DND-41 (cell line): ENCODE measurements around the gene ZNHIT1.

Source experiments
- ATAC-seq: fragments of 200-7000 bp; cut with Tn5 transposase; 3 replicates; pipeline ENCODE4 v1.9.1; 2021; ENCODE audit warnings: low read depth; ENCODE audit not compliant: insufficient read depth
- DNase-seq: peaks from one replicate; pipeline ENCODE4 v3.0.0-alpha.2; 2020
- H2AFZ ChIP-seq: 2 replicates; pipeline ENCODE4 v1.6.0; 2012; ENCODE audit warnings: low read depth, low read length
- H3K27ac ChIP-seq: 2 replicates; pipeline ENCODE4 v1.5.1; 2012; ENCODE audit warnings: low read length, inconsistent platforms
- H3K27me3 ChIP-seq: fragments of 200-600 bp; sonication (generic); 2 replicates; pipeline ENCODE4 v1.6.0; 2012; ENCODE audit warnings: low read length, mild to moderate bottlenecking, inconsistent platforms; ENCODE audit not compliant: insufficient read depth, poor library complexity
- H3K36me3 ChIP-seq: 2 replicates; pipeline ENCODE4 v1.5.1; 2012; ENCODE audit warnings: low read length, inconsistent platforms; ENCODE audit not compliant: insufficient read depth
- H3K4me1 ChIP-seq: 2 replicates; pipeline ENCODE4 v1.5.1; 2012; ENCODE audit warnings: mild to moderate bottlenecking, low read length; ENCODE audit not compliant: insufficient read depth
- H3K4me2 ChIP-seq: 2 replicates; pipeline ENCODE4 v1.6.0; 2012; ENCODE audit warnings: mild to moderate bottlenecking, moderate library complexity, low read length, inconsistent platforms; ENCODE audit not compliant: insufficient read depth
- H3K4me3 ChIP-seq, 2 experiments: fragments of 200-600 bp in 1 of 2; shearing (Covaris generic) in 1 of 2; 2 replicates each; pipeline ENCODE4 v1.5.1; 2012 to 2016; ENCODE audit warnings: inconsistent platforms in 2 of 2, low read length in 2 of 2, mild to moderate bottlenecking in 2 of 2, low read depth in 1 of 2, moderate library complexity in 1 of 2
- H3K79me2 ChIP-seq: 2 replicates; pipeline ENCODE4 v1.6.0; 2012; ENCODE audit warnings: low read length, inconsistent platforms; ENCODE audit not compliant: insufficient read depth
- H3K9ac ChIP-seq: 2 replicates; pipeline ENCODE4 v1.6.0; 2012; ENCODE audit warnings: low read depth, mild to moderate bottlenecking, inconsistent platforms, low read length, moderate library complexity
- H3K9me3 ChIP-seq: 2 replicates; pipeline ENCODE4 v1.5.1; 2012; ENCODE audit warnings: low read length, moderate library complexity, mild to moderate bottlenecking, inconsistent platforms; ENCODE audit not compliant: insufficient read depth, severe bottlenecking
- H4K20me1 ChIP-seq: 2 replicates; pipeline ENCODE4 v1.6.0; 2012; ENCODE audit warnings: low read length; ENCODE audit not compliant: insufficient read depth
- EZH2 ChIP-seq: IDR thresholded peaks from 3 replicates; pipeline ENCODE4 v1.6.1; 2012; ENCODE audit warnings: borderline replicate concordance, low read depth, mild to moderate bottlenecking, moderate library complexity, low read length, inconsistent platforms; ENCODE audit not compliant: severe bottlenecking
- TF ChIP-seq, protein P1 (sequence below): IDR thresholded peaks from 2 replicates; pipeline ENCODE4 v1.5.1; 2012; ENCODE audit warnings: borderline replicate concordance, low read length, moderate library complexity, mild to moderate bottlenecking; ENCODE audit not compliant: poor library complexity, severe bottlenecking; ENCODE audit errors: extremely low read depth

ZNHIT1 gene

GRCh38 chr7:101200504-101200861, 17.5 kb upstream of the ZNHIT1 start:
- Histone ChIP-seq H2AFZ (no peak overlapping the region), H3K36me3 (no peaks in the 10 kb centered on the region), H3K9me3 (no peaks in the 10 kb centered on the region), H3K4me3 (no peak overlapping the region), H3K9ac (no peak overlapping the region), H3K27me3 (no peaks in the 10 kb centered on the region), H4K20me1 (no peaks in the 10 kb centered on the region), H3K4me1 (no peaks in the 10 kb centered on the region), H3K4me2 (no peak overlapping the region), H3K27ac (no peak overlapping the region), H3K79me2 (no peaks in the 10 kb centered on the region)
- TF ChIP-seq, protein P1, sequence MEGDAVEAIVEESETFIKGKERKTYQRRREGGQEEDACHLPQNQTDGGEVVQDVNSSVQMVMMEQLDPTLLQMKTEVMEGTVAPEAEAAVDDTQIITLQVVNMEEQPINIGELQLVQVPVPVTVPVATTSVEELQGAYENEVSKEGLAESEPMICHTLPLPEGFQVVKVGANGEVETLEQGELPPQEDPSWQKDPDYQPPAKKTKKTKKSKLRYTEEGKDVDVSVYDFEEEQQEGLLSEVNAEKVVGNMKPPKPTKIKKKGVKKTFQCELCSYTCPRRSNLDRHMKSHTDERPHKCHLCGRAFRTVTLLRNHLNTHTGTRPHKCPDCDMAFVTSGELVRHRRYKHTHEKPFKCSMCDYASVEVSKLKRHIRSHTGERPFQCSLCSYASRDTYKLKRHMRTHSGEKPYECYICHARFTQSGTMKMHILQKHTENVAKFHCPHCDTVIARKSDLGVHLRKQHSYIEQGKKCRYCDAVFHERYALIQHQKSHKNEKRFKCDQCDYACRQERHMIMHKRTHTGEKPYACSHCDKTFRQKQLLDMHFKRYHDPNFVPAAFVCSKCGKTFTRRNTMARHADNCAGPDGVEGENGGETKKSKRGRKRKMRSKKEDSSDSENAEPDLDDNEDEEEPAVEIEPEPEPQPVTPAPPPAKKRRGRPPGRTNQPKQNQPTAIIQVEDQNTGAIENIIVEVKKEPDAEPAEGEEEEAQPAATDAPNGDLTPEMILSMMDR, result no peak
- no peak for TF ChIP-seq EZH2
- DNase-seq (no peak), ATAC-seq (no peak)

DNA sequence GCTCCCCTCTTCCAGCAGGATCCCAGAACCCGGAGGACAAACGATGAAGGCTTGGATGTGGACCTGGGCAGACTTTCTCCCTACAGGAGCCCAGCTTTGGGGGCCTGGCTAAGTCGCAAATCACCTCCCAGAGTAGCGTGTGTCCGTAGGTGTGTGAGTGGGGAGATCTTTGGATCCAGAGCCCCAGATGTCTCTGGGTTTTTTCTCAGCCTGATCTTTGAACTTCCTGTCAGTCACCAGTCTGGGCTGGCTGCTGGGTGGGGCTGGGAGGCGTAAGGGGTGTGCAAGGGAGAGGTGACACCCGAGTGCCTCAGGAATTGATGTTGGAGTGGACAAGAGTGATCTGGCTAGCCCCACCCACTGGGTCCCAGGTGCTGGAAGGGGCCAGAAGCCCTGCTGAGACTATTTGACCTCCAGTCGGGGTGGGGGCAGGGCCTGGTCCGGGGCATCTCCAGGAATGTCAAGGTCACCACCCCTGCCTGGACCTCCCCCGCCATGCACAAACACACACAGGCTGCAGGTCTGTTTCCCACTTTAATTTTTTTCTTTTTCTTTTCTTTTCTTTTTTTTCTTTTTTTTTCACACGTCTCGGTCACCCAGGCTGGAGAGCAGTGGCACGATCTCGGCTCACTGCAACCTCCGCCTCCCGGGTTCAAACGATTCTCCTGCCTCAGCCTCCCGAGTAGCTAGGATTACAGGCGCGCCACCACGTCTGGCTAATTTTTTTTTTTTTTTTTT, 16.9 kb upstream of the ZNHIT1 start, which contains the start of gene MOGAT3:
Gene MOGAT3, minus strand, starts transcription at position 175 of the 738 bp plus-strand sequence. CDS start 182 bp downstream, outside the sequence.
- Histone ChIP-seq H3K4me2 (no peak within 1 kb of the TSS), H3K9me3 (no peaks in the 10 kb centered on the region), H3K4me3 (no peak within 1 kb of the TSS), H2AFZ (no peak within 1 kb of the TSS), H3K27ac (no peak within 1 kb of the TSS), H3K4me1 (no peaks in the 10 kb centered on the region), H4K20me1 (no peaks in the 10 kb centered on the region), H3K9ac (no peak within 1 kb of the TSS), H3K36me3 (no peaks in the 10 kb centered on the region), H3K79me2 (no peaks in the 10 kb centered on the region), H3K27me3 (no peaks in the 10 kb centered on the region)
- TF ChIP-seq, protein P1, result no peak
- no peak for TF ChIP-seq EZH2
- DNase-seq (no peak), ATAC-seq (no peak; the same call in 2 of the 3 replicates)

DNA sequence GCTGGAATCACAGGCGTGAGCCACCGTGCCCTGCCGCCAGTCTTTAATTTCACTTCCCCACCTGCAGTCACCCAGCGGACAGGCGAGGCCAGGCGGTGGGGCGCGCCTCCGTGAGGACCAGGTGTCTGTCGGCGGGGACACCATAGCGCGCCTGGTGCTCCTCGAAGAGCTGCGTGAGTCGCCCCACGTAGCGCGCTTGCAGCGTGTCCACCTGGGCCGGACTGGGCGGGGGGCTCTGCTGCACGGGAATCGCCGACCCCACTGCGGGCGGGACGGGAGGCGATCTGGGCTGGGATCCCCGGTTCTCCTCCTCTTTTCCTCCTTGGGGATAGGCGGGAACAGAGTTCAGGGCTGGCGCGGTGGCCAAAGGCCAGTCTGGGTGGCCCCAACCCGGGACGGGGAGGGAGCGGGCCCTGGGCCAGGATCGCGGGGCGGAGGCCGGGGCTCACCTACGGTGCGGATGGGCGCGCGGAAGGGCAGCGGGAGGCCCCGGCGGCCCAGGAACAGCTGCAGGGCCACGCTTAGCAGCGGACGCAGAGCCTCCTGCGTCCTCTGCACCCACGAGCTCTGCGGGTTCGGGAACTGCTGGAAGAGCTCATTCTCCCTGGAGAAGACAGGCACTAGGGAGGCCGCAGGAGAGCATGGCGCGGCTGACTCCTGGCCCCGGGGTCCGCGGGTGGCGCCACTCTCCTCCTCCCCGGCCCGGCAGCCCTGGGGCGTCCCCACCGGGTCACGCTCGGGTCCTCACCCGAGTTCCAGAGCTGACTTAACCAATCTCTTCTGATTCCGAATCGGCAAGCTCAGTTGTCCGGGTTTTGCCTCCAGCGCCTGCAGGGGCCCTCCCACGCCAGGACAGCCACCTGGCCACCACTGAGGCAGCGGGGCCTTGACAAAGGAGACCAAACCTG, 16.0 kb upstream of the ZNHIT1 start:
- DNase-seq (no peak), ATAC-seq (no peak)
- Histone ChIP-seq H3K27me3 (no peaks in the 10 kb centered on the region), H3K9ac (no peak overlapping the region), H3K4me3 (no peak overlapping the region), H2AFZ (no peak overlapping the region), H3K79me2 (no peaks in the 10 kb centered on the region), H3K4me1 (no peaks in the 10 kb centered on the region), H3K4me2 (no peak overlapping the region), H3K9me3 (no peaks in the 10 kb centered on the region), H4K20me1 (no peaks in the 10 kb centered on the region), H3K36me3 (no peaks in the 10 kb centered on the region), H3K27ac (no peak overlapping the region)
- TF ChIP-seq, protein P1, result no peak
- no peak for TF ChIP-seq EZH2
